BLaER1 (cell line): ENCODE results near the gene CDH8.

Source experiments
- H3K27ac ChIP-seq: shearing (Covaris generic); formaldehyde crosslinking; 2 replicates; pipeline ENCODE4 v1.8.1; 2022
- H3K27me3 ChIP-seq: shearing (Covaris generic); formaldehyde crosslinking; 2 replicates; pipeline ENCODE4 v1.8.1; 2022
- H3K36me3 ChIP-seq: shearing (Covaris generic); formaldehyde crosslinking; 2 replicates; pipeline ENCODE4 v1.8.1; 2022
- H3K4me1 ChIP-seq: shearing (Covaris generic); formaldehyde crosslinking; 2 replicates; pipeline ENCODE4 v1.8.1; 2022
- H3K4me2 ChIP-seq: shearing (Covaris generic); formaldehyde crosslinking; 2 replicates; pipeline ENCODE4 v1.8.1; 2022
- H3K4me3 ChIP-seq: shearing (Covaris generic); formaldehyde crosslinking; 2 replicates; pipeline ENCODE4 v1.8.1; 2022
- H3K9ac ChIP-seq: shearing (Covaris generic); formaldehyde crosslinking; 2 replicates; pipeline ENCODE4 v1.8.1; 2022
- H3K9me3 ChIP-seq: shearing (Covaris generic); formaldehyde crosslinking; 2 replicates; pipeline ENCODE4 v1.8.1; 2022
- H4K20me1 ChIP-seq: shearing (Covaris generic); formaldehyde crosslinking; 2 replicates; pipeline ENCODE4 v1.8.1; 2022
- Cebpa-rat ChIP-seq: shearing (Covaris generic); IDR thresholded peaks from 2 replicates; pipeline ENCODE4 v1.8.1; 2022

The CDH8 gene

GRCh38 chr16:61909074-61909473, 127.2 kb downstream of the CDH8 start:
- Histone ChIP-seq H3K9ac (no peak overlapping the region), H3K4me1 (no peaks in the 10 kb centered on the region), H3K4me3 (no peak overlapping the region), H3K27me3 (no peaks in the 10 kb centered on the region), H3K27ac (no peak overlapping the region), H3K4me2 (no peak overlapping the region), H3K9me3 (no peaks in the 10 kb centered on the region), H3K36me3 (no peaks in the 10 kb centered on the region), H4K20me1 (no peaks in the 10 kb centered on the region)
- no peak for TF ChIP-seq Cebpa-rat

DNA sequence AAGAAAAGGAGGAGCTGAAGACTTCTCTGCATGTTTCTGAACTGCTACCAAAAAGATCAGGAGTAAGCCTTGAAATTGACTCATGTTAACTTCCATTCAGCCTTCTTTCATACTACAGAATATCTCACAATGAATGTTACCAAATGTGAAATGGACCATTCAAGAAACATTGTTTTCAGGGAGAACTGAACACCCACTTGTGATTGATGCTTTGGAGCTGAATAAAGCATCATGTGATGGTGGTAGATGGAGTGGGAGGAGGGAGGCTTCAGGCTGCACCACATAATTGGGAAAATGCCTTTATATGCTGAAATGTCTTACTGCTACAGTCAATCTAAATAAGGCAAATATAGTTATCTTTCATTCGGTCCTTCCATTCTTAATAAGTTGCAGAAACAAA, 127.8 kb downstream of the CDH8 start:
- Histone ChIP-seq H3K27ac (no peak overlapping the region), H3K9me3 (no peaks in the 10 kb centered on the region), H3K36me3 (no peaks in the 10 kb centered on the region), H3K27me3 (no peaks in the 10 kb centered on the region), H3K4me3 (no peak overlapping the region), H4K20me1 (no peaks in the 10 kb centered on the region), H3K4me1 (no peaks in the 10 kb centered on the region), H3K9ac (no peak overlapping the region), H3K4me2 (no peak overlapping the region)
- TF ChIP-seq Cebpa-rat: no peak

- Histone ChIP-seq H3K27ac (no peak overlapping the region), H3K4me3 (no peak overlapping the region), H3K36me3 (no peaks in the 10 kb centered on the region), H3K4me2 (no peak overlapping the region), H4K20me1 (no peaks in the 10 kb centered on the region), H3K9me3 (no peaks in the 10 kb centered on the region), H3K4me1 (no peaks in the 10 kb centered on the region), H3K27me3 (no peaks in the 10 kb centered on the region), H3K9ac (no peak overlapping the region)
- TF ChIP-seq Cebpa-rat: no peak
These were observed 134.5 kb downstream of the CDH8 start for GRCh38 chr16:61901689-61902088.

- Histone ChIP-seq H3K4me1 (no peaks in the 10 kb centered on the region), H3K9me3 (no peaks in the 10 kb centered on the region), H3K4me3 (no peak overlapping the region), H3K36me3 (no peaks in the 10 kb centered on the region), H3K27ac (no peak overlapping the region), H3K27me3 (no peaks in the 10 kb centered on the region), H4K20me1 (no peaks in the 10 kb centered on the region), H3K9ac (no peak overlapping the region), H3K4me2 (no peak overlapping the region)
- no peak for TF ChIP-seq Cebpa-rat
These were observed 135.8 kb downstream of the CDH8 start for GRCh38 chr16:61900482-61900881.

DNA sequence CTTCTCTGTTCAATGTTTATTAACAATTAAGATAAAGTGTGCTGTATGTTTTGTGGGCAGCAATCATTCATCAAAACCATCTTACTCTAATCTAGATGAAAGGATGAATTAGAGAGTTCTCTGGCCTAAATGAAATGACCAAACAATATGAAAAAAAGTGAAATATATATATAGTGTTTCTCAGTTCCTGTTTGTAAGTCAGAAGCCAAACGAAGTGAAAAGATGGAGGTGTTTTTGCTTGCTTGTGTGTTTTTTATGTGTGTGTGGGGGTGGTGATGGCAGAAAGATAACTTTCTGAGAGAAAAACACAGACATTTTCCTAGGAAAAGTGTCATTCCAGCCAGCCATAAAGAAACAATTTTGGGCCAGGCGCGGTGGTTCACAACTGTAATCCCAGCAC, 138.6 kb downstream of the CDH8 start:
- no peak overlapping the region for H3K9ac ChIP-seq
- no peaks in the 10 kb centered on the region for H3K9me3 ChIP-seq
- no peaks in the 10 kb centered on the region for H3K36me3 ChIP-seq
- no peak overlapping the region for H3K27ac ChIP-seq
- TF ChIP-seq Cebpa-rat: no peak
- no peak overlapping the region for H3K4me2 ChIP-seq
- H3K4me3 ChIP-seq: no peak overlapping the region
- no peaks in the 10 kb centered on the region for H3K27me3 ChIP-seq
- no peaks in the 10 kb centered on the region for H3K4me1 ChIP-seq
- H4K20me1 ChIP-seq: no peaks in the 10 kb centered on the region

- no peak overlapping the region for H3K27ac ChIP-seq
- no peaks in the 10 kb centered on the region for H3K27me3 ChIP-seq
These were observed 143.7 kb downstream of the CDH8 start for GRCh38 chr16:61892531-61892930.

DNA sequence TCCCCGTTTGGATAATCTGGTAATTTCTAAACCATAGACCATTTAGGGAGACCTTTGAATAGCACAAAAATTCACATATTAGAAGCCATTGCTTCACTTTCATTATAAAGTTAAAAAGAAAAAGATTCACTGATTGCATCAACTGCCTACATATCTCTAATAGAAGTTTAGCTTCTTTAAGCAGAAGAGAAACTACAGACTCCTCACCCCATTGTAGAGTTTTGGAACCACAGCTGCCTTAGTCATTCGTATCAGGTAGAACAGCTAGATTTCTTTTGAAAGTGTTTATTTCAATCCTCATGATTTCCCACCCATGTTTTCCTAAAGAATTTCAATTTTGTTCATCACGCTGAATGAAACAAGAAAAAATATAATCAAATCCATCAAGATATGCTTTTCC, 144.8 kb downstream of the CDH8 start:
- no peak for TF ChIP-seq Cebpa-rat
- Histone ChIP-seq H3K9ac (no peak overlapping the region), H3K27me3 (no peaks in the 10 kb centered on the region), H3K27ac (no peak overlapping the region), H3K4me2 (no peak overlapping the region), H4K20me1 (no peaks in the 10 kb centered on the region), H3K4me1 (peaks cover 5% of the 10 kb centered on the region), H3K4me3 (no peak overlapping the region), H3K36me3 (no peaks in the 10 kb centered on the region), H3K9me3 (no peaks in the 10 kb centered on the region)

More at GRCh38 chr16:61892531-61892930, 143.7 kb downstream of the CDH8 start:
- Histone ChIP-seq H4K20me1 (no peaks in the 10 kb centered on the region), H3K4me2 (no peak overlapping the region), H3K9me3 (no peaks in the 10 kb centered on the region), H3K4me1 (peaks cover 5% of the 10 kb centered on the region), H3K4me3 (no peak overlapping the region), H3K9ac (no peak overlapping the region), H3K36me3 (no peaks in the 10 kb centered on the region)
- no peak for TF ChIP-seq Cebpa-rat

DNA sequence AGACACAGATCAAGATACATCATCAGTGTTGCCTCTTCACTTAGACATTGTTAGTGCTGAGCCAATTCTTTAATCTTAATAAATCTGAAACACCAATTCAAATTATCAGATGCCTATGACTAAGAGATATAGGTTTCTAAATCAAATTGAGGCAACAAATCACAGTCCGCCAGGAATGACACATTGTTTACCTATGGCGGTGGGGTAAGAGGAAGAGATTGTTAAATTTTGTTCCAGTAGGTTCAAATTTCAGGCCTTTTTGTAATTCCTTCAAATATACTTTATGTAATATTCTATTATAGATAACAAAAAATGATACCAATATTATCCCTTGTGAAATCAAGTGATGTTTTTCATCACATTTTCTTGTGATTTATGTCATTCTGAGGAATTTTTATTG, 145.9 kb downstream of the CDH8 start:
- Histone ChIP-seq H3K9ac (no peak overlapping the region), H3K4me1 (peaks cover 5% of the 10 kb centered on the region), H3K36me3 (no peaks in the 10 kb centered on the region), H3K4me3 (no peak overlapping the region), H3K9me3 (no peaks in the 10 kb centered on the region), H3K27ac (no peak overlapping the region), H3K4me2 (no peak overlapping the region), H3K27me3 (no peaks in the 10 kb centered on the region), H4K20me1 (no peaks in the 10 kb centered on the region)
- TF ChIP-seq Cebpa-rat: no peak

GRCh38 chr16:61887903-61888302, 148.3 kb downstream of the CDH8 start:
- Histone ChIP-seq H4K20me1 (no peaks in the 10 kb centered on the region), H3K9me3 (no peaks in the 10 kb centered on the region), H3K27ac (no peak overlapping the region), H3K27me3 (no peaks in the 10 kb centered on the region), H3K4me2 (peak overlapping the region; percentile 10; the same call in 1 of the 2 replicates), H3K36me3 (no peaks in the 10 kb centered on the region), H3K4me3 (no peak overlapping the region), H3K9ac (no peak overlapping the region), H3K4me1 (peaks cover 5% of the 10 kb centered on the region)
- no peak for TF ChIP-seq Cebpa-rat

GRCh38 chr16:61885343-61885742, 150.9 kb downstream of the CDH8 start:
- Histone ChIP-seq H3K9ac (no peak overlapping the region), H3K4me3 (no peak overlapping the region), H3K27me3 (no peaks in the 10 kb centered on the region), H3K4me1 (peaks cover 5% of the 10 kb centered on the region), H3K4me2 (no peak overlapping the region), H3K9me3 (no peaks in the 10 kb centered on the region), H4K20me1 (no peaks in the 10 kb centered on the region), H3K36me3 (no peaks in the 10 kb centered on the region), H3K27ac (no peak overlapping the region)
- TF ChIP-seq Cebpa-rat: no peak

DNA sequence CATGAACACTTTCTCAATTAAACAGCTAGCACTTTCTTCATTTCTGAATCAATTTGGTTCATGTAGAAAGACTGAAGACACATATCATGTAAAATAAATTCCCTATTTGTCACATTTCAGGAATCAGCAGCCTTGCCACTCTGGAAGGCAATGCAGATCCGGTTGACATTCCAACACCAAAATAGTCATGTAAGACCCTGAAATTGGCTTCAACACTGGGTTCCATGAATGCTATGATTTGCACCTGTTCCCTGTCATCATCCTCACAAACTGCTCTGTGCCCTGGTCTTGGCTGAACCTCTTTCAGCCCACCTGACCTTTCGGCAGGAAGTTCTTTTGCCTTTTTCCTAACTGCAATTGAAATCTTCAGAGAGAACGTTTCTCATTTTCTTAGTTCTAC, 156.9 kb downstream of the CDH8 start:
- Histone ChIP-seq H3K9me3 (no peaks in the 10 kb centered on the region), H3K9ac (no peak overlapping the region), H3K4me2 (no peak overlapping the region), H3K4me3 (no peak overlapping the region), H3K27me3 (no peaks in the 10 kb centered on the region), H3K4me1 (no peaks in the 10 kb centered on the region), H3K36me3 (no peaks in the 10 kb centered on the region), H4K20me1 (no peaks in the 10 kb centered on the region), H3K27ac (no peak overlapping the region)
- TF ChIP-seq Cebpa-rat: no peak
